GM12878 (cell line): Measurements from ENCODE around the gene UBXN6. TPM values are rescaled to one million over a fixed set of nuclear protein-coding genes. Genes with fewer than 3 reads are reported as not detected.

Source experiments
- ATAC-seq: fragments of 200-7000 bp; cut with Tn5 transposase; 3 replicates; pipeline ENCODE4 v1.9.1; 2020; ENCODE audit warnings: mild to moderate bottlenecking, moderate library complexity
- BruUV-seq: library from RNA; stranded (reverse); fragments of 400-500 nt; replicated peaks from 2 replicates; lab custom pipeline; 2021; lab: Mats Ljungman, UMichigan
- CTCF ChIA-PET: fragments of 300-600 bp; sonication (Branson Sonifier 250); formaldehyde crosslinking; extraction: SDS; loops from one replicate; lab custom pipeline; 2021; ENCODE audit warnings: inconsistent platforms; lab: Yijun Ruan, JAX
- POLR2A ChIA-PET: fragments of 350-600 bp; formaldehyde crosslinking; extraction: SDS; loops from one replicate; lab custom pipeline; 2021; ENCODE audit warnings: inconsistent platforms; lab: Charles Lee
- RAD21 ChIA-PET: fragments of 300-600 bp; sonication (Branson Sonifier 250); formaldehyde crosslinking; loops from one replicate; lab custom pipeline; 2023; ENCODE audit warnings: antibody characterized with exemption; ENCODE audit not compliant: unreplicated experiment; lab: Charles Lee
- SMC1A ChIA-PET: fragments of 300-600 bp; sonication (Branson Sonifier 250); formaldehyde crosslinking; loops from one replicate; lab custom pipeline; 2023; ENCODE audit not compliant: unreplicated experiment, uncharacterized antibody; lab: Charles Lee
- DNase-seq: peaks from one replicate; pipeline ENCODE4 v3.0.0-alpha.2; 2011; ENCODE audit warnings: low read depth, low spot score
- FAIRE-seq: peaks from 3 replicates; lab custom pipeline; 2011; peaks lifted over from hg19 to GRCh38; lab: Jason Lieb, UNC
- H2AFZ ChIP-seq: 2 replicates; pipeline ENCODE4 v1.6.0; 2011; ENCODE audit warnings: low read depth, low read length, control low read depth; ENCODE audit not compliant: control insufficient read depth
- H3K27ac ChIP-seq: 2 replicates; pipeline ENCODE4 v1.5.1; 2011; ENCODE audit warnings: control low read depth; ENCODE audit not compliant: control insufficient read depth, insufficient read depth
- H3K27me3 ChIP-seq, 2 experiments: replicated peaks in 1 of 2; 2 replicates each; pipeline versions ENCODE4 v1.6.0 to v1.6.1; 2011; ENCODE audit warnings: low read length in 1 of 2; ENCODE audit not compliant: control insufficient read depth in 2 of 2, insufficient read depth in 2 of 2
- H3K36me3 ChIP-seq, 2 experiments: 2 replicates each; pipeline ENCODE4 v1.5.1; 2011; ENCODE audit warnings: low read length in 1 of 2; ENCODE audit not compliant: control insufficient read depth in 2 of 2, insufficient read depth in 2 of 2
- H3K4me1 ChIP-seq: 2 replicates; pipeline ENCODE4 v1.6.1; 2011; ENCODE audit warnings: mild to moderate bottlenecking, low read length, moderate library complexity, mixed read lengths; ENCODE audit not compliant: control insufficient read depth, insufficient read depth
- H3K4me2 ChIP-seq: 2 replicates; pipeline ENCODE4 v1.6.0; 2011; ENCODE audit warnings: control low read depth; ENCODE audit not compliant: control insufficient read depth, insufficient read depth
- H3K4me3 ChIP-seq: fragments of 200-600 bp; sonication (generic); 2 replicates; pipeline ENCODE4 v1.5.1; 2016
- H3K79me2 ChIP-seq: 2 replicates; pipeline ENCODE4 v1.6.0; 2011; ENCODE audit warnings: low read length; ENCODE audit not compliant: control insufficient read depth, insufficient read depth
- H3K9ac ChIP-seq: 2 replicates; pipeline ENCODE4 v1.8.0; 2011; ENCODE audit warnings: low read length, control low read depth, mixed read lengths; ENCODE audit not compliant: control insufficient read depth, insufficient read depth
- H3K9me3 ChIP-seq: replicated peaks from 3 replicates; pipeline ENCODE4 v1.5.1; 2011; ENCODE audit warnings: mild to moderate bottlenecking, low read length; ENCODE audit not compliant: control insufficient read depth, insufficient read depth
- H4K20me1 ChIP-seq: 2 replicates; pipeline ENCODE4 v1.6.0; 2011; ENCODE audit not compliant: control insufficient read depth, insufficient read depth
- CBX5 ChIP-seq: sonication (generic); IDR thresholded peaks from 2 replicates; pipeline ENCODE4 v1.6.1; 2016; ENCODE audit warnings: low read depth, moderate library complexity, mild to moderate bottlenecking, inconsistent platforms
- FOXK2 ChIP-seq: fragments of 450-650 bp; IDR thresholded peaks from 2 replicates; pipeline ENCODE4 v1.6.1; 2017; ENCODE audit warnings: mild to moderate bottlenecking, moderate library complexity
- HDAC6 ChIP-seq: fragments of 200-600 bp; sonication (generic); IDR thresholded peaks from one replicate; pipeline ENCODE4 v1.8.0; 2017; ENCODE audit warnings: antibody characterized with exemption; ENCODE audit not compliant: unreplicated experiment
- MTA3 ChIP-seq: IDR thresholded peaks from 2 replicates; pipeline ENCODE4 v1.6.1; 2012; ENCODE audit warnings: low read length, inconsistent platforms, borderline replicate concordance
- MXI1 ChIP-seq: fragments of 150-350 bp; IDR thresholded peaks from 2 replicates; pipeline ENCODE4 v1.6.1; 2011; ENCODE audit warnings: low read depth, mild to moderate bottlenecking, inconsistent platforms, low read length, improper control_type of control experiment
- SIX5 ChIP-seq: IDR thresholded peaks from 2 replicates; pipeline ENCODE4 v1.6.1; 2011; ENCODE audit warnings: mild to moderate bottlenecking, low read depth, low read length, moderate library complexity; ENCODE audit not compliant: severe bottlenecking
- STAT3 ChIP-seq: IDR thresholded peaks from 2 replicates; pipeline ENCODE4 v1.6.1; 2011; ENCODE audit warnings: low read depth, low read length, improper control_type of control experiment
- TCF3 ChIP-seq: IDR thresholded peaks from 2 replicates; pipeline ENCODE4 v1.6.1; 2012; ENCODE audit warnings: low read depth, mild to moderate bottlenecking, low read length, borderline replicate concordance; ENCODE audit not compliant: insufficient read depth
- WGBS: methylation state at CpG from one replicate; pipeline ENCODE4 v1.1.6; 2016; ENCODE audit warnings: low lambda C conversion rate; ENCODE audit not compliant: insufficient replicate concordance, insufficient coverage; ENCODE audit errors: missing lambda C conversion rate; 5-methylcytosine and 5-hydroxymethylcytosine counted together
- in situ Hi-C: fragments of 300-500 bp; cut with MboI; formaldehyde crosslinking; loops from 9 replicates; pipeline ENCODE4 v1.14.3; 2018; ENCODE audit warnings: mixed read lengths
- intact Hi-C: fragments of 100-400 bp; cut with micrococcal nuclease; formaldehyde crosslinking; loops from one replicate; pipeline ENCODE4 v1.14.2; 2022; ENCODE audit not compliant: unreplicated experiment
- polyA plus RNA-seq, 11 experiments: library from polyadenylated mRNA; depleted of rRNA in 4 of 11; unstranded in 6 of 11; stranded (reverse) in 5 of 11; fragments of >200 nt; fragmentation: Nextera tagmentation in 4 of 11; fragmentation: Illumina TruSeq in 1 of 11; extraction: Ambion mirVana in 4 of 11; extraction: Trizol in 1 of 11; gene quantifications; 1 replicate in 1 of 11; 2 replicates in 10 of 11; pipeline versions ENCODE4 v1.2.1 to v1.2.3, GENCODE V29; 2011 to 2016; ENCODE audit warnings: inconsistent platforms in 2 of 11, missing spikeins in 2 of 11, low read depth in 1 of 11
- total RNA-seq, 4 experiments: library from RNA; depleted of rRNA in 3 of 4; stranded (reverse); fragments of >200 nt in 3 of 4; fragmentation: Illumina TruSeq in 1 of 4; extraction: Trizol in 1 of 4; gene quantifications; 2 replicates each; pipeline versions ENCODE4 v1.2.1 to v1.2.3, GENCODE V29; 2013 to 2021

Gene UBXN6
- total and polyA plus RNA-seq, 10 of the 15 experiments (the other 5 are each of a cell fraction or from before 2014, with no cell fraction given), result 0.47 to 50.8 (median 13.0) TPM

DNA sequence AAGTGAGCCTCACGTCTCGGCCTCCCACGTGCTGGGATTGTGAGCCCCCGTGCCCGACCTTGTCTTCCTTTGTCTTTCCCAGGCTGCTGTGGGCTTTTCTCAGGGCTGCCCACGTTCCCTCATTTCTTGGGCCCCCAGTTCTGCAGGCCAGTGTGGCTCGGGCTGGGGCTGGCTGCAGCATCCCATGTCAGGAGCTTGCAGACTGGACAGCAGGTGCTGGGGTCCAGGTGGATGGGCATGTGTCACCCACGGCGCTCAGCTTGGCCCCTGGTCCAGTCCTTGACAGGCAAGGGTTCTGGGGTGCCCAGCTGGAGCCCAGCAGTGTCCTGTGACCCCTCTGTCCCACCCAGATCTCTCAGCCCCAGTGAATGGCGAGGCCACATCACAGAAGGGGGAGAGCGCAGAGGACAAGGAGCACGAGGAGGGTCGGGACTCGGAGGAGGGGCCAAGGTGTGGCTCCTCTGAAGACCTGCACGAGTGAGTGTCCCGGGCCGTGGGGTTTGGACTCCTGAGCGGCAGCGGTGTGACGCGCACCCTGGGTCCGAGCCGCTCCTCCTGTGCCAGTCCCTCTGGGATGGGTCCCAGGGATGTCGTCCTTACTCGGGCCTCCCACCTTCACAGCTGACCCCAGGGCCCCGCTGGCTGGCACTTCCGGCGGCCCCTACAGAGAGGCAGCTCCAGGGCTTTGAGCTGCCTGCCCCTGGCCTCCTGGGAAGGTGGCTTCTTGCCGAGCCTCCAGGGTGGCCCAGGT, 43.4 kb upstream of the UBXN6 start:
- no peaks in the 10 kb centered on the region for H3K27me3 ChIP-seq
- H3K9me3 ChIP-seq, result no peaks in the 10 kb centered on the region
- no TSS peak for BruUV-seq
- POLR2A ChIA-PET, result no interaction called here
- TF ChIP-seq MXI1, result no peak
- no peak for TF ChIP-seq CBX5
- no peak for TF ChIP-seq FOXK2
- no peak for TF ChIP-seq SIX5
- TF ChIP-seq STAT3, result no peak
- TF ChIP-seq MTA3, result no peak
- no peak for TF ChIP-seq TCF3
- TF ChIP-seq HDAC6, result no peak
- TF ChIP-seq, all 136 proteins: peak for 0
- H3K27ac ChIP-seq, result no peak overlapping the region
- ChIA-PET RAD21 (no interaction called here), SMC1A (no interaction called here), CTCF (no interaction called here)
- in situ Hi-C loops (no loop called here), intact Hi-C loops (no loop called here)
- no peaks in the 10 kb centered on the region for H4K20me1 ChIP-seq
- no peak for FAIRE-seq
- no peaks in the 10 kb centered on the region for H3K4me1 ChIP-seq
- 90% methylated on average over 26 of the region's 29 CpGs for WGBS
- ATAC-seq, result no peak
- no peak overlapping the region for H3K4me3 ChIP-seq
- H3K79me2 ChIP-seq, result no peaks in the 10 kb centered on the region
- DNase-seq, result no peak
- no peak overlapping the region for H3K9ac ChIP-seq
- peaks cover 0 to 2% of the 10 kb centered on the region in 2 experiments; a peak in 2 of 4 replicates for H3K36me3 ChIP-seq
- H3K4me2 ChIP-seq, result no peak overlapping the region
- H2AFZ ChIP-seq, result no peak overlapping the region
